ENCODE measurements around the gene FXR2. TPM values are rescaled to one million over a fixed set of nuclear protein-coding genes. Genes with fewer than 3 reads are reported as not detected.

FXR2 gene
- total RNA-seq: 10 to 100 TPM; 17.7 to 29.3 (median 26.7) TPM
- 10 to 100 TPM; 18.9 to 26.9 (median 20.4) TPM for polyA plus RNA-seq
- long read RNA-seq, donor 1, partial matches to known transcripts: 0 of 2 reads
- long read RNA-seq, donor 1, other reads (novel, unspliced or antisense): 0 of 2 reads
- long read RNA-seq, donor 2, partial matches to known transcripts: 0 of 1 reads
- long read RNA-seq, donor 2, other reads (novel, unspliced or antisense): 0 of 1 reads

GRCh38 chr17:7614425-7615264 is at the start of gene FXR2:
TSS of gene FXR2 (minus strand) at chr17:7614897. CDS start at chr17:7614532, 365 bp downstream.
- WGBS, 5 donors: 0 to 1% (median 1%) methylated on average over 48 to 93 of the region's 93 CpGs
- peak within 1 kb of the TSS; percentile 87 to 99 (median 92) for H3K27ac ChIP-seq
- intact Hi-C loops (cut with DNase I; ENCODE audit: low total_unique reads): no loop called here
- TF ChIP-seq POLR2AphosphoS5 (IDR thresholded peaks at IDR 0.05): peak; percentile 90 to 93 (median 91)
- peak; percentile 49 to 90 (median 79) for TF ChIP-seq CTCF (IDR thresholded peaks at IDR 0.05 in 8 of 11, conservative IDR thresholded peaks at IDR 0.05 in 3 of 11)
- peak in 2 of 3 donors; percentile 24 to 82 for TF ChIP-seq POLR2A (IDR thresholded peaks at IDR 0.05)
- DNase-seq: peak; percentile 99
- peaks cover 21 to 53% (median 37%) of the 10 kb centered on the region in 6 donors for H3K4me1 ChIP-seq
- H3K9me3 ChIP-seq: no peaks in the 10 kb centered on the region
- peak within 1 kb of the TSS; percentile 70 to 95 (median 75) for H3K4me3 ChIP-seq
- no peaks in the 10 kb centered on the region for H3K27me3 ChIP-seq (replicated peaks in 1 of 7)
- peaks cover 0 to 19% (median 3%) of the 10 kb centered on the region in 6 donors for H3K36me3 ChIP-seq

GRCh38 chr17:7656958-7657609 is 42.4 kb upstream of the FXR2 start:
- Histone ChIP-seq H3K27ac (peak overlapping the region in 5 of 8 donors; percentile 4 to 50 (median 23)), H3K27me3 (replicated peaks in 1 of 7) (peaks cover 0 to 15% (median 5%) of the 10 kb centered on the region in 7 donors), H3K36me3 (no peaks in the 10 kb centered on the region), H3K4me3 (no peak overlapping the region), H3K4me1 (peaks cover 0 to 6% (median under 1%) of the 10 kb centered on the region in 6 donors), H3K9me3 (no peaks in the 10 kb centered on the region)
- intact Hi-C loops (cut with DNase I; ENCODE audit: low total_unique reads): no loop called here
- 58 to 73% (median 61%) methylated on average over 10 of the region's 10 CpGs for WGBS, 5 donors
- peak in 2 of 3 donors; percentile 22 to 35 for TF ChIP-seq POLR2AphosphoS5 (IDR thresholded peaks at IDR 0.05)
- TF ChIP-seq POLR2A (IDR thresholded peaks at IDR 0.05): no peak
- DNase-seq: no peak

DNA sequence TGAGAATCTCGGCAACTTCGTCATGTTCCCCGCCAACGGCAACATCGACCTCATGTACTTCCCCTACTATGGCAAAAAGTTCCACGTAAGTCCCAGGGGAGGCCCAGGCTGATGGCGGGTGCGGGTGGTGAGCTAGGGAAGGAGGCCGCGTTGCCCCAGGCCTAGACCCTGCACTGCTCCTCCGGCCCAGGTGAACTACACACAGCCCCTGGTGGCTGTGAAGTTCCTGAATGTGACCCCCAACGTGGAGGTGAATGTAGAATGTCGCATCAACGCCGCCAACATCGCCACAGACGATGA is 40.8 kb upstream of the FXR2 start:
- no peaks in the 10 kb centered on the region for H3K36me3 ChIP-seq
- peaks cover 9 to 22% (median 15%) of the 10 kb centered on the region in 6 donors for H3K4me1 ChIP-seq
- TF ChIP-seq POLR2AphosphoS5 (IDR thresholded peaks at IDR 0.05) (no peak), CTCF (IDR thresholded peaks at IDR 0.05 in 8 of 11, conservative IDR thresholded peaks at IDR 0.05 in 3 of 11) (no peak), POLR2A (IDR thresholded peaks at IDR 0.05) (no peak)
- WGBS, 5 donors: 86 to 92% (median 88%) methylated on average over 17 of the region's 17 CpGs
- intact Hi-C loops (cut with DNase I; ENCODE audit: low total_unique reads): no loop called here
- no peak for DNase-seq
- H3K27ac ChIP-seq: no peak overlapping the region
- H3K9me3 ChIP-seq: no peaks in the 10 kb centered on the region
- no peak overlapping the region for H3K4me3 ChIP-seq
- peaks cover 0 to 31% (median 21%) of the 10 kb centered on the region in 7 donors for H3K27me3 ChIP-seq (replicated peaks in 1 of 7)

- no peak for DNase-seq
- no peak overlapping the region for H3K4me3 ChIP-seq
- no peaks in the 10 kb centered on the region for H3K36me3 ChIP-seq
- no peak for TF ChIP-seq POLR2AphosphoS5 (IDR thresholded peaks at IDR 0.05)
- no peak for TF ChIP-seq CTCF (IDR thresholded peaks at IDR 0.05 in 8 of 11, conservative IDR thresholded peaks at IDR 0.05 in 3 of 11)
- TF ChIP-seq POLR2A (IDR thresholded peaks at IDR 0.05): no peak
- WGBS, 5 donors: 72 to 87% (median 86%) methylated on average over 16 of the region's 16 CpGs
- H3K27ac ChIP-seq: no peak overlapping the region
- H3K27me3 ChIP-seq (replicated peaks in 1 of 7): peaks cover 0 to 36% (median 26%) of the 10 kb centered on the region in 7 donors
- intact Hi-C loops (cut with DNase I; ENCODE audit: low total_unique reads): no loop called here
- peaks cover 9 to 27% (median 20%) of the 10 kb centered on the region in 6 donors for H3K4me1 ChIP-seq
- no peaks in the 10 kb centered on the region for H3K9me3 ChIP-seq
These were observed 40.3 kb upstream of the FXR2 start for GRCh38 chr17:7654832-7655540.
